ENCODE results near the gene PRKCH. TPM values are rescaled to one million over a fixed set of nuclear protein-coding genes. Genes with fewer than 3 reads are reported as not detected.
"Not testable (repeated sequence)": the region's sequence is repeated elsewhere in the genome, so short reads cannot be mapped to it uniquely, and the experiment has no call there.

The PRKCH gene
- total RNA-seq, 1 donor from 2014 or later = 147 TPM

GRCh38 chr14:61520576-61520975 is 199.2 kb downstream of the PRKCH start:
- no peak for DNase-seq (ENCODE audit: extremely low read depth, low read depth, low spot score)

GRCh38 chr14:61521773-61522172 is 200.4 kb downstream of the PRKCH start:
- no peak for DNase-seq (ENCODE audit: extremely low read depth, low read depth, low spot score)

GRCh38 chr14:61523751-61524150 is 202.4 kb downstream of the PRKCH start:
- DNase-seq (ENCODE audit: extremely low read depth, low read depth, low spot score) = no peak

- peak; percentile 77 for DNase-seq (ENCODE audit: extremely low read depth, low read depth, low spot score)
Observed at GRCh38 chr14:61524211-61524806, 202.9 kb downstream of the PRKCH start.

GRCh38 chr14:61524936-61525292 is 203.5 kb downstream of the PRKCH start:
- DNase-seq (ENCODE audit: extremely low read depth, low read depth, low spot score) = no peak

GRCh38 chr14:61525293-61526011 is 204.1 kb downstream of the PRKCH start:
- peak; percentile 70 for DNase-seq (ENCODE audit: extremely low read depth, low read depth, low spot score)

- no peak for DNase-seq (ENCODE audit: extremely low read depth, low read depth, low spot score)
Observed at GRCh38 chr14:61526405-61527312, 205.3 kb downstream of the PRKCH start.

- no peak for DNase-seq (ENCODE audit: extremely low read depth, low read depth, low spot score)
Observed at GRCh38 chr14:61527325-61528100, 206.1 kb downstream of the PRKCH start.

- no peak for DNase-seq (ENCODE audit: extremely low read depth, low read depth, low spot score)
Observed at GRCh38 chr14:61528591-61529021, 207.2 kb downstream of the PRKCH start.

GRCh38 chr14:61529360-61529759 is 208.0 kb downstream of the PRKCH start:
- DNase-seq (ENCODE audit: extremely low read depth, low read depth, low spot score) = not testable (repeated sequence)

- DNase-seq (ENCODE audit: extremely low read depth, low read depth, low spot score) = no peak
Observed at GRCh38 chr14:61530296-61530695, 208.9 kb downstream of the PRKCH start.

GRCh38 chr14:61530896-61531295 is 209.5 kb downstream of the PRKCH start:
- DNase-seq (ENCODE audit: extremely low read depth, low read depth, low spot score) = no peak

- DNase-seq (ENCODE audit: extremely low read depth, low read depth, low spot score) = no peak
Observed at GRCh38 chr14:61531465-61532122, 210.2 kb downstream of the PRKCH start.

- no peak for DNase-seq (ENCODE audit: extremely low read depth, low read depth, low spot score)
Observed at GRCh38 chr14:61532123-61532505, 210.7 kb downstream of the PRKCH start.

GRCh38 chr14:61532763-61533162 is 211.4 kb downstream of the PRKCH start:
- DNase-seq (ENCODE audit: extremely low read depth, low read depth, low spot score) = no peak

- DNase-seq (ENCODE audit: extremely low read depth, low read depth, low spot score) = no peak
Observed at GRCh38 chr14:61533513-61534255, 212.3 kb downstream of the PRKCH start.

- DNase-seq (ENCODE audit: extremely low read depth, low read depth, low spot score) = no peak
Observed at GRCh38 chr14:61535032-61535431, 213.7 kb downstream of the PRKCH start.

- no peak for DNase-seq (ENCODE audit: extremely low read depth, low read depth, low spot score)
Observed at GRCh38 chr14:61535458-61535857, 214.1 kb downstream of the PRKCH start.
